GM12873 (cell line): ENCODE measurements around the gene TSHZ2.

Source experiments
- CTCF ChIP-seq: IDR thresholded peaks from 2 replicates; pipeline ENCODE4 v1.5.1; 2012; ENCODE audit warnings: low read depth, mild to moderate bottlenecking, moderate library complexity, low read length, control low read depth; ENCODE audit not compliant: insufficient read depth; ENCODE audit errors: missing control alignments

The TSHZ2 gene

GRCh38 chr20:53522026-53522425, 549.9 kb downstream of the TSHZ2 start:
- no peak for TF ChIP-seq CTCF

GRCh38 chr20:53522696-53523095, 550.5 kb downstream of the TSHZ2 start:
- TF ChIP-seq CTCF: no peak

GRCh38 chr20:53524589-53525312, 552.6 kb downstream of the TSHZ2 start:
- no peak for TF ChIP-seq CTCF

- TF ChIP-seq CTCF: no peak
Observed at GRCh38 chr20:53527196-53527595, 555.0 kb downstream of the TSHZ2 start.

- no peak for TF ChIP-seq CTCF
Observed at GRCh38 chr20:53529658-53530057, 557.5 kb downstream of the TSHZ2 start.

GRCh38 chr20:53530440-53530839, 558.3 kb downstream of the TSHZ2 start:
- no peak for TF ChIP-seq CTCF

- TF ChIP-seq CTCF: no peak
Observed at GRCh38 chr20:53533500-53533899, 561.3 kb downstream of the TSHZ2 start.
